ENCODE measurements around the gene CBLB. TPM values are rescaled to one million over a fixed set of nuclear protein-coding genes. Genes with fewer than 3 reads are reported as not detected.
A peak's percentile ranks its signal among the peaks of the same experiment; 100 is the strongest.

Gene CBLB
- polyA plus RNA-seq, 4 donors: 8.8 to 29.8 (median 12.9) TPM

GRCh38 chr3:105906345-105906744 lies 37.5 kb upstream of the CBLB start:
- Histone ChIP-seq H3K27ac (ENCODE audit: low read depth in 1 of 3, low read length in 2 of 3) (peak overlapping the region in 1 of 3 donors; percentile 27), H3K4me1 (ENCODE audit: control insufficient read depth in 3 of 3, insufficient read depth in 2 of 3, low read depth in 1 of 3, low read length in 2 of 3) (no peaks in the 10 kb centered on the region), H3K36me3 (ENCODE audit: control insufficient read depth in 3 of 3, insufficient read depth in 2 of 3, low read depth in 1 of 3, low read length in 3 of 3) (no peaks in the 10 kb centered on the region), H3K9me3 (ENCODE audit: control insufficient read depth in 2 of 2, insufficient read depth in 1 of 2, low read depth in 1 of 2, low read length in 1 of 2) (no peaks in the 10 kb centered on the region), H3K4me3 (ENCODE audit: low read depth in 1 of 3, low read length in 3 of 3) (no peak overlapping the region), H3K27me3 (ENCODE audit: control insufficient read depth in 3 of 3, insufficient read depth in 3 of 3, low read length in 3 of 3) (no peaks in the 10 kb centered on the region)
- no peak for DNase-seq
- 72 to 85% (median 83%) methylated on average over 1 of the region's 1 CpG for WGBS, 3 donors
- no peak for FAIRE-seq

DNA sequence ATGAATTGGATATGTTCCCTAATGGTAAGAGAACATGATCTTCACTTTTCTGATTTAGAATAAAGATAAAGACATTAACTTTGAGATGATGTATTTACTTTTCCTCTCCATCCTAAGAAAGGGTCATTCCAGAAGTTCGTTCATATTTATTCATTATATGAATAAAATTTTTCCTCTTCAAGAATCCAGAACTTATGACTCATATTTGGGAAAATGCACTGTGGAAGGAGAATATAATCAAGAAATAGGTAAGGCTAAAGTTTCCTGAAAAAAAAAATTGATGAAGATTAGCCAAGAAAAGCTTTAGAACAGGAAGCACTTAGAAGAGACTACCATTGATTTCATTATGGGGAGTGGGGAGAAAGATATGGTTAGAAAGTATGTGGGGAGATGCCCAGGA lies 36.5 kb upstream of the CBLB start:
- H3K4me1 ChIP-seq (ENCODE audit: control insufficient read depth in 3 of 3, insufficient read depth in 2 of 3, low read depth in 1 of 3, low read length in 2 of 3): no peaks in the 10 kb centered on the region
- no peak overlapping the region for H3K4me3 ChIP-seq (ENCODE audit: low read depth in 1 of 3, low read length in 3 of 3)
- no peaks in the 10 kb centered on the region for H3K9me3 ChIP-seq (ENCODE audit: control insufficient read depth in 2 of 2, insufficient read depth in 1 of 2, low read depth in 1 of 2, low read length in 1 of 2)
- H3K36me3 ChIP-seq (ENCODE audit: control insufficient read depth in 3 of 3, insufficient read depth in 2 of 3, low read depth in 1 of 3, low read length in 3 of 3): no peaks in the 10 kb centered on the region
- 70 to 84% (median 82%) methylated on average over 1 of the region's 1 CpG for WGBS, 3 donors
- FAIRE-seq (no peak), DNase-seq (no peak)
- no peak overlapping the region for H3K27ac ChIP-seq (ENCODE audit: low read depth in 1 of 3, low read length in 2 of 3)
- no peaks in the 10 kb centered on the region for H3K27me3 ChIP-seq (ENCODE audit: control insufficient read depth in 3 of 3, insufficient read depth in 3 of 3, low read length in 3 of 3)

DNA sequence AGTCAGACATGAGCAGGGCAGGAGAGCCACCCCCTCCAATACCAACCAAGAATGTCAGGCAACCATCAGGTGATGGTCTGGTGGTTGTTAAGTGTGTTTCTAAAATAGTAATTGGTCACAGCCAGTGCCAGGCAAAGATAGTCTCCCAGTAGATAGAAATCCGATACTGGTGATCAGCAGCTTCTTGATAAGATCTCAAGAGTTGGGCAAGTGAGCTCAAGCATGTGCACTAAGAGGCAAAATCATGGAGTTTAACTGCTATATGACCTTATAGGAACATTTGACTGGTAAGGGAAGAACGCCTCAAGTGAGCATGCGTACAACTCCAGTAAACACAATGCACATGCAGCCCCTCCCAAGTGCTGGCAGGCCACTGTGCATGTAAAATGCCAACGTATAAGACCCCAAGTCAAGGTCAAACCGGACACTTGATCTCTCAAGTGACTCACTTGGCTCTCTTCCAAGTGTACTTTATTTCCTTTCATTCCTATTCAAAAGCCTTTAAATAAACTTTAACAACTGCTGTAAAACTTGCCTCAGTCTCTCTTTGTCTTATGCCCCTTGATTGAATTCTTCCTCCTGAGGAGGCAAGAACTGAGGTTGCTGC lies 36.0 kb upstream of the CBLB start:
- no peak for FAIRE-seq
- no peaks in the 10 kb centered on the region for H3K36me3 ChIP-seq (ENCODE audit: control insufficient read depth in 3 of 3, insufficient read depth in 2 of 3, low read depth in 1 of 3, low read length in 3 of 3)
- 61 to 74% (median 71%) methylated on average over 5 of the region's 5 CpGs for WGBS, 3 donors
- H3K27me3 ChIP-seq (ENCODE audit: control insufficient read depth in 3 of 3, insufficient read depth in 3 of 3, low read length in 3 of 3): no peaks in the 10 kb centered on the region
- no peak overlapping the region for H3K4me3 ChIP-seq (ENCODE audit: low read depth in 1 of 3, low read length in 3 of 3)
- no peak for DNase-seq
- no peaks in the 10 kb centered on the region for H3K9me3 ChIP-seq (ENCODE audit: control insufficient read depth in 2 of 2, insufficient read depth in 1 of 2, low read depth in 1 of 2, low read length in 1 of 2)
- H3K27ac ChIP-seq (ENCODE audit: low read depth in 1 of 3, low read length in 2 of 3): no peak overlapping the region
- no peaks in the 10 kb centered on the region for H3K4me1 ChIP-seq (ENCODE audit: control insufficient read depth in 3 of 3, insufficient read depth in 2 of 3, low read depth in 1 of 3, low read length in 2 of 3)

DNA sequence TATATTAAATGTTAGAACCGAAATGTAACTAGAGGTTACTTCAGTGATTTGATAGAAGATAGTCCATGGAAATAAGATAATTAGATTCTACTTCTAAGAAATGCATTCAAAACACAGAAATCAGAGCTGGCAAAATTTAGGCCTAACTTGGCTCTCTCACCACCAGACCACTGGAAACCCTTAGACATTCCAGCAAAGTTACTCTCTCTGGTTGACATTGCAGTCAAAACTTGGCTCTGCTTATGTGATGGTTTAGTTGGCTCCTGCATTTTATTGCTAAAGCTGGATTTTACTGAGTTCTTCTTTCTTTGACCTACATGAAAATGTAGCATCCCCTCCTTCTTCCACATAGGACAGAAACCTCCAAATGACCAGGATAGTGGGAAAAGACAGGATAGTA lies 35.4 kb upstream of the CBLB start:
- H3K27me3 ChIP-seq (ENCODE audit: control insufficient read depth in 3 of 3, insufficient read depth in 3 of 3, low read length in 3 of 3): no peaks in the 10 kb centered on the region
- 98 to 100% (median 100%) methylated on average over 1 of the region's 1 CpG for WGBS, 3 donors
- DNase-seq (no peak), FAIRE-seq (no peak)
- H3K36me3 ChIP-seq (ENCODE audit: control insufficient read depth in 3 of 3, insufficient read depth in 2 of 3, low read depth in 1 of 3, low read length in 3 of 3): no peaks in the 10 kb centered on the region
- H3K4me3 ChIP-seq (ENCODE audit: low read depth in 1 of 3, low read length in 3 of 3): no peak overlapping the region
- H3K4me1 ChIP-seq (ENCODE audit: control insufficient read depth in 3 of 3, insufficient read depth in 2 of 3, low read depth in 1 of 3, low read length in 2 of 3): no peaks in the 10 kb centered on the region
- H3K27ac ChIP-seq (ENCODE audit: low read depth in 1 of 3, low read length in 2 of 3): no peak overlapping the region
- no peaks in the 10 kb centered on the region for H3K9me3 ChIP-seq (ENCODE audit: control insufficient read depth in 2 of 2, insufficient read depth in 1 of 2, low read depth in 1 of 2, low read length in 1 of 2)

DNA sequence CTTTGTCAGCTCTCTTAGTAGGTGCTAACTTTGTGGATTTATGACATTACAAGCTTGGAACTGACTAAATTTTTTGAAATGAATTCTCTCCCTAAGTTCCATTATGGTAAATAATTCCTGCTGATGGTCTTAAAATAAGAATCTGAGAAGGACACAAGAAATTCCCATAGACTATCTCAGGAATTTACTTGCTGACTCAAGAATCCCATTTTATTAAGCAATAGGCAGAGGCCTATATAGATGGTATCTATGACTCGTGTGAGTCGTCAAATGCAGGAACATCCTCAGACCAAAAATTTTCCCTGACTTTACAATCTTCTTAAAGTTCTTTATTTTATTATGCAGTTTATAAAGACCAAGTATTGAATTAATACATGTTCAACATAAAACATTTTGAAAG lies 30.7 kb upstream of the CBLB start:
- Histone ChIP-seq H3K36me3 (ENCODE audit: control insufficient read depth in 3 of 3, insufficient read depth in 2 of 3, low read depth in 1 of 3, low read length in 3 of 3) (no peaks in the 10 kb centered on the region), H3K9me3 (ENCODE audit: control insufficient read depth in 2 of 2, insufficient read depth in 1 of 2, low read depth in 1 of 2, low read length in 1 of 2) (no peaks in the 10 kb centered on the region), H3K27me3 (ENCODE audit: control insufficient read depth in 3 of 3, insufficient read depth in 3 of 3, low read length in 3 of 3) (no peaks in the 10 kb centered on the region), H3K4me1 (ENCODE audit: control insufficient read depth in 3 of 3, insufficient read depth in 2 of 3, low read depth in 1 of 3, low read length in 2 of 3) (no peaks in the 10 kb centered on the region), H3K27ac (ENCODE audit: low read depth in 1 of 3, low read length in 2 of 3) (no peak overlapping the region), H3K4me3 (ENCODE audit: low read depth in 1 of 3, low read length in 3 of 3) (no peak overlapping the region)
- DNase-seq (no peak), FAIRE-seq (no peak)
- WGBS, 3 donors: 88 to 95% (median 90%) methylated on average over 2 of the region's 2 CpGs

DNA sequence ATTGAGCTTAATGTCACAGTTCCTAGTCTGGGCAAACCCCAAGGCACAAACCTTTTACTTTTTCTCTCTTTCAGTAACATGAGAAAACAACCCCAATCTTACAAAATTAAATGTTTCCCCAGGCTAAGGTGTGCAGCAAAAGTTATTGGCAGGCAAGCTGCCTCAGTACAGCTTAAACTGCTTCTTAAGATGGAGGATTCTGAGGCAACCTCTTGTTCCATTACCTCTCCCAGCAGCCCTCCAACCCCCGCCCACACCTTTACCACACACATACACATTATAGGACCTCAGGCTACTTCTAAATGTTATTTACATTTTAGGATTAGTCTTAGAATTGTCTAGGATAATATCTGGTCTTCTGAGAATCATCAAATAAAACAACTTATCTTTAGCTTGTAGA lies 22.3 kb upstream of the CBLB start:
- WGBS, 3 donors: 90 to 96% (median 94%) methylated on average over 1 of the region's 1 CpG
- no peak overlapping the region for H3K27ac ChIP-seq (ENCODE audit: low read depth in 1 of 3, low read length in 2 of 3)
- no peaks in the 10 kb centered on the region for H3K27me3 ChIP-seq (ENCODE audit: control insufficient read depth in 3 of 3, insufficient read depth in 3 of 3, low read length in 3 of 3)
- DNase-seq (no peak), FAIRE-seq (no peak)
- H3K36me3 ChIP-seq (ENCODE audit: control insufficient read depth in 3 of 3, insufficient read depth in 2 of 3, low read depth in 1 of 3, low read length in 3 of 3): no peaks in the 10 kb centered on the region
- no peaks in the 10 kb centered on the region for H3K9me3 ChIP-seq (ENCODE audit: control insufficient read depth in 2 of 2, insufficient read depth in 1 of 2, low read depth in 1 of 2, low read length in 1 of 2)
- no peaks in the 10 kb centered on the region for H3K4me1 ChIP-seq (ENCODE audit: control insufficient read depth in 3 of 3, insufficient read depth in 2 of 3, low read depth in 1 of 3, low read length in 2 of 3)
- no peak overlapping the region for H3K4me3 ChIP-seq (ENCODE audit: low read depth in 1 of 3, low read length in 3 of 3)

DNA sequence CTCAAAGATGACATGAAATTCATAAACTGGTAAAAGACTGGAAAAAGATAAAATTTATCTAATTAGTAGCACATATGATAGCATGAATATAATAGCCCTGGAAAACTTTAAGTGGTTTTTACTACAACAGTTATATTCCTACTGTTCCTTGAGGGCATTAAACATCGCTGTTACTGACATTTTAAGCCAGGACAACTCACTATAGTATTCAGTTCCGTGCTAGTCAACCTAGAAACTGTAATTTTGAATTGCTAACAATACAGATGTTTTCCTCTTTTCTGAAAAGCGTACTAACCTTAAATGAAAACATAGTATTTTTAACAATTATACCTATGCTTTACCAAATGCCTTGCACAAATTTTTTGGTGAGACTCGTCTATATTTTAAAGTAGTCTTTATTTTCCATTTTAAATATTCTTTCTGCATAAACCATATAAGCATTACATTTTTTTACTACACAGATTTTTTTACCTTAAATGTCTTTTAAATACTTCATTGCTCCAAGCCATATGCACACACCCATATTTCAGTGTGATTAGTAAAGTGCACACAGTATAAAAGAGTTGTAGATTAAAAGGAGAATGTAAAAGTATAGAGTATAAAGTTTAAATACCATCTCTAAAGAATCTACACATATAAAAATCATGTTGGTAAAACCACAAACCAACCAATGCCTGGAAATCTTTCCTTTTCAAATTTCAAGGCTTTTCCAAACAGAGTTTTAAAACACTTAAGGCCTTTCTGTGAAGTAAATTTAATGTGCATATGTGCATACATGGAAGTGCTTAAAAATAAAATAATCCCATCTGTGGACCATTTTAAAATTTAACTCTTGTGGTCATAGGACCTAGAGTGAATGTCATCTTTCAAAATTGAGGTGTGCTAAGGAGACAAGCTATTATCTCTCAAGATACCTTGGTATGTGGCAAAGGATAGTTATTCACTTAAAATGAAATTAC lies 20.1 kb upstream of the CBLB start:
- H3K4me1 ChIP-seq (ENCODE audit: control insufficient read depth in 3 of 3, insufficient read depth in 2 of 3, low read depth in 1 of 3, low read length in 2 of 3): no peaks in the 10 kb centered on the region
- DNase-seq (no peak), FAIRE-seq (no peak)
- 95 to 98% (median 95%) methylated on average over 4 of the region's 4 CpGs for WGBS, 3 donors
- no peaks in the 10 kb centered on the region for H3K9me3 ChIP-seq (ENCODE audit: control insufficient read depth in 2 of 2, insufficient read depth in 1 of 2, low read depth in 1 of 2, low read length in 1 of 2)
- no peaks in the 10 kb centered on the region for H3K27me3 ChIP-seq (ENCODE audit: control insufficient read depth in 3 of 3, insufficient read depth in 3 of 3, low read length in 3 of 3)
- H3K36me3 ChIP-seq (ENCODE audit: control insufficient read depth in 3 of 3, insufficient read depth in 2 of 3, low read depth in 1 of 3, low read length in 3 of 3): no peaks in the 10 kb centered on the region
- no peak overlapping the region for H3K4me3 ChIP-seq (ENCODE audit: low read depth in 1 of 3, low read length in 3 of 3)
- H3K27ac ChIP-seq (ENCODE audit: low read depth in 1 of 3, low read length in 2 of 3): no peak overlapping the region

DNA sequence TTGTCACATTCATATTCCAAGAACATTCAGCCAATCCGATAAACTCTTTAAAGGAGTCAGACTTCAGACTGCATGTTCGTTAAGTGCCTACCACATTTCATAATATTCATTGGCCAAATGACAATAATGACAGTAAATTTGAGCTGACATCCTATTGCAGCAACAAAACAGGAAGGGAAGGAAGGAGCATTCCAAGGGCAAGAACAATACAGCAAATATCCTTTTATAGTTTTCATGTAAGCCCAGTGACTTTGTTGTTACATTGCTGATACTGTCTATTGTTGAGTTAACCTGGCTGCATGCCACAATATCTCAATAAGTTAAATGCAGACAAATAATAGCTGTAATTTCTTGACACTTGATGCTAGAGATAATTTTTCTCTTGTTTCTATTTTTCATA lies 16.4 kb upstream of the CBLB start:
- FAIRE-seq: no peak
- Histone ChIP-seq H3K4me1 (ENCODE audit: control insufficient read depth in 3 of 3, insufficient read depth in 2 of 3, low read depth in 1 of 3, low read length in 2 of 3) (no peaks in the 10 kb centered on the region), H3K4me3 (ENCODE audit: low read depth in 1 of 3, low read length in 3 of 3) (no peak overlapping the region), H3K27ac (ENCODE audit: low read depth in 1 of 3, low read length in 2 of 3) (no peak overlapping the region), H3K9me3 (ENCODE audit: control insufficient read depth in 2 of 2, insufficient read depth in 1 of 2, low read depth in 1 of 2, low read length in 1 of 2) (no peaks in the 10 kb centered on the region), H3K36me3 (ENCODE audit: control insufficient read depth in 3 of 3, insufficient read depth in 2 of 3, low read depth in 1 of 3, low read length in 3 of 3) (no peaks in the 10 kb centered on the region), H3K27me3 (ENCODE audit: control insufficient read depth in 3 of 3, insufficient read depth in 3 of 3, low read length in 3 of 3) (no peaks in the 10 kb centered on the region)
- no peak for DNase-seq
- WGBS, 3 donors: 66 to 86% (median 84%) methylated on average over 2 of the region's 2 CpGs

All from small intestine (tissue), 7 donors.